PC-9 (cell line): Measurements from ENCODE around the gene COQ4.

Experiments used
- CTCF ChIP-seq: fragments of 200-600 bp; sonication (generic); conservative IDR thresholded peaks from 2 replicates; pipeline ENCODE4 v1.6.1; 2017; ENCODE audit warnings: mixed run types, antibody characterized with exemption, mild to moderate bottlenecking, moderate library complexity
- EZH2 ChIP-seq: fragments of 200-600 bp; sonication (generic); IDR thresholded peaks from 2 replicates; pipeline ENCODE4 v1.8.0; 2017; ENCODE audit warnings: antibody characterized with exemption, low read depth

- TF ChIP-seq CTCF (no peak), EZH2 (no peak)
These were observed 3.0 kb downstream of the COQ4 start for GRCh38 chr9:128325629-128326028.
